DOHH2 (cell line): ENCODE results near the gene DCTN4.

Experiments used
- H3F3A ChIP-seq: fragments of 200-600 bp; sonication (generic), shearing (Covaris generic); 2 replicates; pipeline ENCODE4 v1.6.0; 2016; ENCODE audit warnings: antibody characterized with exemption, mild to moderate bottlenecking; ENCODE audit not compliant: control insufficient read depth, insufficient read depth
- H3K27ac ChIP-seq: fragments of 200-600 bp; sonication (generic); 2 replicates; pipeline ENCODE4 v1.5.1; 2014; ENCODE audit warnings: low read depth, mild to moderate bottlenecking, low read length, moderate library complexity
- H3K27me3 ChIP-seq: fragments of 200-600 bp; sonication (generic); 2 replicates; pipeline ENCODE4 v1.6.1; 2014; ENCODE audit warnings: mild to moderate bottlenecking, low read length, mixed read lengths; ENCODE audit not compliant: control insufficient read depth
- H3K36me3 ChIP-seq: fragments of 200-600 bp; sonication (generic); 2 replicates; pipeline ENCODE4 v1.6.1; 2014; ENCODE audit warnings: mild to moderate bottlenecking, low read length, moderate library complexity, mixed read lengths; ENCODE audit not compliant: control insufficient read depth
- H3K4me1 ChIP-seq: fragments of 200-600 bp; sonication (generic); 2 replicates; pipeline ENCODE4 v1.6.1; 2014; ENCODE audit warnings: mild to moderate bottlenecking, low read length, mixed read lengths; ENCODE audit not compliant: control insufficient read depth
- H3K4me2 ChIP-seq: fragments of 200-600 bp; sonication (generic); 2 replicates; pipeline ENCODE4 v1.6.0; 2014; ENCODE audit warnings: mild to moderate bottlenecking, low read length, moderate library complexity
- H3K4me3 ChIP-seq: fragments of 200-600 bp; sonication (generic); 2 replicates; pipeline ENCODE4 v1.5.1; 2014; ENCODE audit warnings: mild to moderate bottlenecking, low read length, mixed read lengths
- H3K79me2 ChIP-seq: fragments of 200-600 bp; sonication (generic); 2 replicates; pipeline ENCODE4 v1.6.1; 2014; ENCODE audit warnings: mild to moderate bottlenecking, low read length, mixed read lengths; ENCODE audit not compliant: control insufficient read depth
- H3K9me2 ChIP-seq: fragments of 200-600 bp; sonication (generic); replicated peaks from 2 replicates; pipeline ENCODE4 v1.6.1; 2014; ENCODE audit warnings: mild to moderate bottlenecking, low read length, mixed read lengths; ENCODE audit not compliant: control insufficient read depth
- H3K9me3 ChIP-seq: fragments of 200-600 bp; sonication (generic); 2 replicates; pipeline ENCODE4 v1.6.1; 2014; ENCODE audit warnings: antibody characterized with exemption, low read length, mixed read lengths; ENCODE audit not compliant: control insufficient read depth, insufficient read depth
- H4K20me1 ChIP-seq: fragments of 200-600 bp; sonication (generic); 2 replicates; pipeline ENCODE4 v1.6.0; 2014; ENCODE audit warnings: low read depth, mild to moderate bottlenecking, antibody characterized with exemption, low read length, moderate library complexity; ENCODE audit not compliant: control insufficient read depth, insufficient read depth
- CTCF ChIP-seq: fragments of 200-600 bp; sonication (generic); IDR thresholded peaks from one replicate; pipeline ENCODE4 v1.5.1; 2014; ENCODE audit warnings: antibody characterized with exemption, mild to moderate bottlenecking, low read depth, low read length; ENCODE audit not compliant: poor library complexity, severe bottlenecking
- EZH2phosphoT487 ChIP-seq: fragments of 200-600 bp; sonication (generic); IDR thresholded peaks from 2 replicates; pipeline ENCODE4 v1.6.1; 2017; ENCODE audit warnings: borderline replicate concordance, mild to moderate bottlenecking, antibody characterized with exemption, low read length, moderate library complexity, mixed read lengths

The DCTN4 gene

DNA sequence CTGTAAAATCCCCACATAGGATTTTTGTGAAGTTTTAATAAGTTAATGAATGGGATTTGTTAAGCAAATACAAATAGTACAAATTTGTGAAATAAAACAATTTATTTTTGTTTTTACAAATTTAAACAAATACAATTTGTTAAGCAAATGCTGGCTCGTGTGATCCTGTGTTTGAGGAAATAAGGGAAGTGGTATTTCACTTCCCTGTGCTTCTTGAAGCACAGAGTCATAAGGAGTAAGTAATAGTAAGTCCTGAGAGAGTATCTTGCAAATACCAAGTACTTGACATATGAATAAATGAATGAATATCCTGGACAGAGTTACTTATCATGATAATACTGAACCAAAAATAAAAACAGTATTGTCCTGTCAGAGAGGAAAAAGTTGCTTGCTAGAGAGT is 28.8 kb upstream of the DCTN4 start:
- H3K4me1 ChIP-seq: peaks cover 7% of the 10 kb centered on the region
- peaks cover 23% of the 10 kb centered on the region for H3K27me3 ChIP-seq
- H3K9me3 ChIP-seq: no peaks in the 10 kb centered on the region
- no peaks in the 10 kb centered on the region for H3K36me3 ChIP-seq
- TF ChIP-seq CTCF (no peak), EZH2phosphoT487 (no peak)
- H3F3A ChIP-seq: no peaks in the 10 kb centered on the region
- H3K79me2 ChIP-seq: no peaks in the 10 kb centered on the region
- H4K20me1 ChIP-seq: no peaks in the 10 kb centered on the region
- no peaks in the 10 kb centered on the region for H3K9me2 ChIP-seq
- no peak overlapping the region for H3K27ac ChIP-seq
- H3K4me3 ChIP-seq: no peak overlapping the region
- no peak overlapping the region for H3K4me2 ChIP-seq

- H3K4me2 ChIP-seq: no peak overlapping the region
- H3K79me2 ChIP-seq: no peaks in the 10 kb centered on the region
- H3K4me3 ChIP-seq: no peak overlapping the region
Observed at GRCh38 chr5:150786876-150787275, 28.1 kb upstream of the DCTN4 start.

GRCh38 chr5:150785950-150786349 is 27.1 kb upstream of the DCTN4 start:
- Histone ChIP-seq H3K27ac (no peak overlapping the region), H3K79me2 (no peaks in the 10 kb centered on the region), H3F3A (no peaks in the 10 kb centered on the region), H3K4me3 (no peak overlapping the region), H3K36me3 (no peaks in the 10 kb centered on the region), H4K20me1 (no peaks in the 10 kb centered on the region), H3K4me1 (peaks cover 9% of the 10 kb centered on the region), H3K9me2 (no peaks in the 10 kb centered on the region), H3K9me3 (no peaks in the 10 kb centered on the region), H3K4me2 (no peak overlapping the region), H3K27me3 (peaks cover 20% of the 10 kb centered on the region)
- TF ChIP-seq CTCF (no peak), EZH2phosphoT487 (no peak)

More at GRCh38 chr5:150786876-150787275, 28.1 kb upstream of the DCTN4 start:
- TF ChIP-seq CTCF (no peak), EZH2phosphoT487 (no peak)
- Histone ChIP-seq H3F3A (no peaks in the 10 kb centered on the region), H3K9me2 (no peaks in the 10 kb centered on the region), H3K36me3 (no peaks in the 10 kb centered on the region), H3K4me1 (peaks cover 7% of the 10 kb centered on the region), H3K27me3 (peaks cover 21% of the 10 kb centered on the region), H3K9me3 (no peaks in the 10 kb centered on the region), H3K27ac (no peak overlapping the region), H4K20me1 (no peaks in the 10 kb centered on the region)

DNA sequence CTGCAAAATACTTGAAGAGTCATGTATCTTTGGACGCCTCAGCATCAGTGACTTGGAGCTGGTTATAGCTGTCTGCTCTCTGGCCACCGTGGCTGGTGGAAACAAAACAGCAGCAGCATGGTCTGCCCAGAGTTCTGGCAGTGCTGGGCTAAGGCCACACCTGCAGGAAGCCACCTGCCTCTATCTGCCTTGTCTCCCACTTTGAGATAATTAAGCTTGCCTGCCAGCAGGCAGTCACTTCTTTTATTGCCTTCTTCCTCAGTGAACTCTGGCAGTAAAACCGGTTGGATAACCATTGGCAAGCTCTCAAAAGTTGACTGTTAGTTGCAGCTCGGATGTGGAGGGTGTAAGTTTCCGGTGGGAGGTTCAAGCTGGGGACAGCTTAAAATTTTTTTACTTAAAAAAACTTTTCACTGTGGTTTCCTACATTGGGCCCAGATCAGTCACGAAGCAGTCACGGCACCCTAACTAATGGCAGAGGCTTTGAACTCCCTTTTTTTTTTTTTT is 24.7 kb upstream of the DCTN4 start:
- Histone ChIP-seq H3K4me1 (peaks cover 28% of the 10 kb centered on the region), H3F3A (no peaks in the 10 kb centered on the region), H3K9me3 (no peaks in the 10 kb centered on the region), H3K4me2 (0 out of 2 replicates have a peak overlapping the region, but pooled peaks have one; percentile 5), H3K9me2 (no peaks in the 10 kb centered on the region), H3K27ac (no peak overlapping the region), H4K20me1 (no peaks in the 10 kb centered on the region), H3K27me3 (peaks cover 13% of the 10 kb centered on the region), H3K36me3 (no peaks in the 10 kb centered on the region), H3K4me3 (no peak overlapping the region), H3K79me2 (no peaks in the 10 kb centered on the region)
- TF ChIP-seq EZH2phosphoT487 (no peak), CTCF (no peak)
